ENCODE measurements around the gene SCMH1. TPM values are rescaled to one million over a fixed set of nuclear protein-coding genes. Genes with fewer than 3 reads are reported as not detected.

The SCMH1 gene
- polyA plus RNA-seq, 1 donor: 37.6 TPM

GRCh38 chr1:41097105-41097504 is 145.0 kb downstream of the SCMH1 start:
- DNase-seq: no peak

- DNase-seq: no peak
Observed at GRCh38 chr1:41093826-41094225, 148.3 kb downstream of the SCMH1 start.

DNA sequence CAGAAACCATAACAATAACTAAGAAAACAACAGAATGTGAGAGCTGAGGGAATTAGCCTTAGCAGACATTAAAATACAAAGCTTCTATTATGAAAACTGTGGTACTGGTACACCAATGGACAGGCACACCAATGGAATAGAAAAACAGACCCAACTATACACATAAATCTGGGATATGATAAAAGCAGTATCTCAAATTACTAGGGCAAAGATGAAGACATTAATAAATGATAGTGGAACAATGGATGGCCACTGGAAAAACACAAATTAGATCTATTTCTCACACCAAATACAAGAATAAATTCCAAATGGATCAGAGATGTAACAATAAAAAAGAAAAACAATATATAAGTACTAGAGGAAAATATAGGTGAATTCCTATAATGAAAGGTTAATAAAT is 155.2 kb downstream of the SCMH1 start:
- no peak for DNase-seq

DNA sequence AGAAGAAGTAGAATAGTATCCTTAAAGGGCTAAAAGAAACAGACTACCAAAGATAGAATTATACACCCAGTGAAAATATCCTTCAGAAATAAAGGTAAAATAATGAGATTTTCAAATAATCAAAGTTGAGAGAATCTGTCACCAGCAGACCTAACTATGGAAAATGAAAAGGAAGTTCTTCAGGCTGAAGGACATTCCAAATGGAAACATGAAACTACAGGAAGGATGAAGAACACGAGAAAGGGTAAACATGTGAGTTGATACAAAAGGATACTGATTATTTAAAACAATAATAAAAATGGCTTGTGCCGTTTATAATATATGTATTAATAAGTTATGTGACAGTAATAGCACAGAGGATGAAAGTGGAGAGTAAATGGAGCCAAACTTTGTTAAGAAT is 163.5 kb downstream of the SCMH1 start:
- DNase-seq: no peak

DNA sequence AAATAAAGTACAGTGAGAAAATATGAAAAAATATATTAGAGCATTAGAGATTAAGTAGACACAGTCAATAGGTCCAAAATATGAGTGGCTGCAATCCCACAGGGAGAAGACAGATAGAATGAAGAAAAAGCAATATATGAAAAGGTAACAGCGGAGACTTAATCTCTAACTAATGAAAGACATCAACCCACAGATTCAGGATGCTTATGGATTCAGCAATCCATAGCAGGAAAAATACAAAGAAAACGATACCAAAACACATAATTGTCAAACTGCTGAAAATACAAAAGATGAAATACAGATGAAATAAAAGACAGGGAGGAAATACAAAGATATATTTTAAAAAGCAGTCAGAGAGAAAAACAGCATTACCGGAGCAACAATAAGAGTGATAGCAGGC is 163.9 kb downstream of the SCMH1 start:
- no peak for DNase-seq

DNA sequence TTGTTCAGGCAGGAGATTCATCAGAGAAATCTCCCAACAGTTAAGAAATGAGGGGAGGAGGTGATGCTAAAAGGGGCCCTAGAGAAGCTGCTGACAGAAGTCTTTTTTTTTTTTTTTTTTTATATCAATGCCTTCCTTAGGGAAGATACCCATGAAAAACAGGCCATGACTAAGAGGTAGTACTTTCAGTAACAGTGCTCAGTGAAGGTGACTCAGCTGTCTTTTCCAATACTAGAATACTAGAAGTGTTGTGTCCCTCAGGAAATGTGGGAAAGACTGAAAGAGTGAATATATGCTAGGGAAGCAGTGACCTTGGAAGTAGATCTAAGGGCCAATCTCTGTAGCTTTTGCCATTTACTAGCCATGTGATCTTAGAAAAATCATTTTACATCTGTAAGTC is 168.1 kb downstream of the SCMH1 start:
- no peak for DNase-seq

DNA sequence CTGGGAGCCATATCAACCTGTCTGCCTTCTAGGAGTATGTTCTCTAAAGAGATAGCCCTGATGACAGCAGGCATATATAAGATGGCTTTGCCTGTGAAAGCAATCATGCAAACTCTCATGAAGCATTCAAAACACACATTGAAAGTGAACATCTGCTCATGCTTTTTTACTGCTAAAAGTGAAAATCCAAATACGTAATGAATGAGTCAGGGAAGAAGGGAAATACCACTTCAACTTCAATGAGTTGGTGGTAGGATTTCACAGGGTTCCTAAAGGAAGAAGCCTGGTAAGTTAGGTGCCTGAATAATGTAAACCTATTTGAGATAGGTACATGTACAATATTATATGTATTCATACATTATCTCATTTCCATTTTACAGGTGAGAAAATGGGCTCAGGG is 170.1 kb downstream of the SCMH1 start:
- no peak for DNase-seq

GRCh38 chr1:41056907-41057306 is 185.2 kb downstream of the SCMH1 start:
- DNase-seq: no peak

DNA sequence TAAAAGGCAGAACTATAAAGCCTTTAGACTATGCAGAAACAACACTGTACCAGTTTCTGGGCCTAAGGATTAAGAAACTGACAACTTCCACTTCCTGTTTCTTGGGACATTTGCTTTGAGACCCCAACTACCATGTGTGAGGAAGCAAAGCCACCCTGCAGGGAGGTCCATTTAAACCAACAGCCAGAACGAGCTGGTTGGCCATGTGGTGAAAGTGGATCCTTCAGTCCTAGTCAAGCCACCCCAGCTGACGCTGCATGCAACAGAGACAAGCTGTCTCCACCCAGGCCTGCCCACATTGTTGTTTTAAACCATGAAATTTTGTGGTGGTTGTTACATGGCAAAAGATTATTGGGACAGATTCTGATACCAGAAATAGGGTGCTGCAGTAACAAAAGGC is 188.8 kb downstream of the SCMH1 start:
- DNase-seq: no peak

- DNase-seq: no peak
Observed at GRCh38 chr1:41051022-41051421, 191.1 kb downstream of the SCMH1 start.

DNA sequence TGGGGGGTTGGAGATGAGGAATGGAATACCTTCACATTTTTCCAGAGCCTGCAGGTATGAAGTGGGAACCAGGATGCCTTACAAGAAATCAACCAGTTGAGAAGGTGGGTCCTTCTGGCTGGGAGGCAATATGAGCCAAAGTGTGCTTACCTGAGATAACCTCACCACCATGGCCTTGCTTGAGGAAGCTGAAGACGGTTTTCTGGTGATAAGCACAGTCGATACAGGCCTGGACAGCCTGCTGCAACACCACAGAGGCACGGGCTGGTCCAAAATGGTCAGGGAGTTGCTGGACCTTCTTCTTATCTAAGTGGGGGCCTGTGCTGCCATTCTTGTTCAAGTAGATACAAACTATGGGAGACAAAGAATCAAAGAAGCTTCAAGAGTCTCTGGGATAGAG is 193.6 kb downstream of the SCMH1 start:
- DNase-seq: no peak

DNA sequence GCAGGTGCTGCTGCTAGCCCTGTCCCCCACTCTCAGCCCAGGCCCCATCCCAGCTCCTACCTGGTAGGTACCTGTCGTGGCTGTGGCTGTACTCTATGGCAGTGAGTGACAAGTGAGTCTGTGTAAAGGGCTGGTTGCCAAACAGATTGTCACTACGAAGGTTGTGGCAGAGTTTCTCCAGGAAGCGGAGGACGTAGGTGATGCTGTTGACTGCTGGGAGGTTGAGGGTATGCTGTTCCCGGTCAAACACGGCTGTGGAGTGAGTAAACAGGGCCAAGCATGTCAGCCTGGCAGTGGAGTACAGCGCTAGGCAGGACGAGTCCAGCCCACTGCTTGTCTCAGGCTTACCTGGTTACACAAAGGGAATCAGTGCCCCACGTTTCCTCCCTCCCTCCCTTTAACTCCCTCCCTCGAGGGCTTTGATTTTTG is 195.7 kb downstream of the SCMH1 start:
- DNase-seq: no peak

DNA sequence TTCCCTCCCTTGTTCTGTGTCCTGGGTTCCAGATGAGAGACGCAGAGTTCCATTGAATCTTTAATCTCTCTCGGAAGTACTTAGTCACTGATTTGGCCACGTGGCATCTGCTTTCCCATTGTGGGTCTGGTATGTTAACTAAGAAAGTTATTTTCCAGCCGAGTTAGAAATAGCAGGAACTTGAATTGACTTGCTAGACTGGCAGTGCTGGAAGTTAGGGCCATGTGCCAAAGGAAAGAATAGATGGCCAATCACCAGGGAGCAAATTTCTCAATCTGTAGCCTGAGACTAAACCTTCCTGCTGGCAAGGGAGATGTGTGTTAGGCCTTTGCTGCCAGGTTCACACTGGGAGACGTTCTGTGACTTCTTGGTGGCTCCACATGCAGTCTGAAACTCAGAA is 196.4 kb downstream of the SCMH1 start:
- peak; percentile 44 for DNase-seq

- DNase-seq: no peak
Observed at GRCh38 chr1:41044187-41044586, 197.9 kb downstream of the SCMH1 start.

DNA sequence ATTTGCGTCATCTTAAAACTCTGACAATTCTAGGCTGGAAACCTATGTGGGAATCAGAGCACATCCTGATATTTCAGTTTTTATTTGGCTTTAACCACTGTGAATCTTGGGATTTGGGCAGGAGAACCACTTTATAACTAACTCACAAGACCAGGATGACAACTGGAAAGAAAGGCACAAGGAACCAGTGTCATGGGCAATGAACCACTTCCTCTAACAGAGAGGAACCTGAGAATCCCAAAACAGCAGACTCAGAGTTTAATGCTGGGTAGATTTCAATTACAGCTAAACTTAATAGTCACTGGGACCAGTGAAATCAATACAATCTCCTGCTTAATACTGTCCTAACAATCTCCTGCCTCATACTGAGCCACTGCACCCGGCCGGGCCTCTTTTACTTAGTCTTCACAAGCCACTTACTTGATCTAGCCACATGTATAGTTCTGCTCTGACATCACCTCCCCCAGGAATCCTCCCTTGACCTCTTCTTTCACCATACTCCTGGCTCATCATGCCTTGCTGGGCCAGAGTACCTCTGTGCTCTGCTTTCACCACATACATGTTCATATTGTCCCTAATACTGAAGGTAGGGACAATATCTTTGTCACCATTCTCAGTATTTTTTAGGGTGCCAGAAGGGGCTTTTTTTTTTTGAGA is 200.4 kb downstream of the SCMH1 start:
- DNase-seq: no peak

- DNase-seq: no peak
Observed at GRCh38 chr1:41038110-41038509, 204.0 kb downstream of the SCMH1 start.

GRCh38 chr1:41037116-41037903 is 204.8 kb downstream of the SCMH1 start:
- DNase-seq: no peak

GRCh38 chr1:41033272-41033671 is 208.8 kb downstream of the SCMH1 start:
- no peak for DNase-seq

DNA sequence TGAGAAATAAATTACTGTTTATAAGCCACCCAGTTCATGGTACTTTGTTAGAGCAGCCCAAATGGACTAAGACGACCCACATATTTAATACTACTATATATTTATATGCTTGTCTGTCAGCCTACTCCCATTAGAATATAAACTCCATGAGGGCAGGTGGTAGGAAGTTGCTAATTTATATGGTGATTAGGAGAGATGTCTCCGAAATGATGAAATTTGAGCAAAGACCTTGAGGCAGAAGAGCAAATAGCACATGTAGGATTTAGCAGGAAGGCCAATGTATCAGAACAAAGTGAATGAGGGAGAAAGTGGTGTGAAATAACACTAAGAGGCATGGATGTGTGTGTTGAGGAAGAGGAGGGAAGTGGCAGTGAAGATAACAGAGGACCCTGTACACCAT is 210.0 kb downstream of the SCMH1 start:
- no peak for DNase-seq

DNA sequence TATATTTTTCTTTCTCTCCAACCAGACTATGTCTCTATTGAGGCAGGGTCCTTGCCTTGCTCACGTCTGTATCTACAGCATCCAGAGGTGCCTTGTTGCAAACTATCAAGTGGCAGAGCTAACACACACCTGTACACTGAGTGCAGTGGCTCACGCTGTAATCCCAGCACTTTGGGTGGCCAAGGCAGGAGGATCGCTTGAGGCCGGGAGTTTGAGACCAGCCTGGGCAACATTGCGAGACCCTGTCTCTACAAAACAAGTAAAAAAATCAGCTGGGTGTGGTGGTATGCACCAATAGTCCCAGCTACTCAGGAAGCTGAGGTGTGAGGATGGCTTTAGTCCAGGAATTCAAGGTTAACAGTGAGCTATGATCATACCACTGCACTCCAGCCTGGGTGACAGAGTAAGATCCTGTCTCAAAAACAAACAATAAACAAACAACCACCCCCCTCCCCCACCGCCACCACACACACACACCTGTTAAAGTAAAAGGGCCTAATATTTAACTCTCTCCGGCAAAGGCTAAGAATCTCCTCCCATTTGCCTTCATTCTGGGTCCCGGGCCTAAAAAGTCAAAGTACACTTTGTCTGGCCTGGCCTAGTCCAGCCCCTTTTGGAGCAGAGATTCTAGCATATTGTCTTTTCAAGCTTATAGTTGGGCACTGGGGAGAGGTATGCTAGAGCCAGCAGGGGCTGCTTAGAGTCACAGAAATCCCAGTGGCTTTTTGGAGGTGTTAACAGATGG is 211.1 kb downstream of the SCMH1 start:
- DNase-seq: no peak

DNA sequence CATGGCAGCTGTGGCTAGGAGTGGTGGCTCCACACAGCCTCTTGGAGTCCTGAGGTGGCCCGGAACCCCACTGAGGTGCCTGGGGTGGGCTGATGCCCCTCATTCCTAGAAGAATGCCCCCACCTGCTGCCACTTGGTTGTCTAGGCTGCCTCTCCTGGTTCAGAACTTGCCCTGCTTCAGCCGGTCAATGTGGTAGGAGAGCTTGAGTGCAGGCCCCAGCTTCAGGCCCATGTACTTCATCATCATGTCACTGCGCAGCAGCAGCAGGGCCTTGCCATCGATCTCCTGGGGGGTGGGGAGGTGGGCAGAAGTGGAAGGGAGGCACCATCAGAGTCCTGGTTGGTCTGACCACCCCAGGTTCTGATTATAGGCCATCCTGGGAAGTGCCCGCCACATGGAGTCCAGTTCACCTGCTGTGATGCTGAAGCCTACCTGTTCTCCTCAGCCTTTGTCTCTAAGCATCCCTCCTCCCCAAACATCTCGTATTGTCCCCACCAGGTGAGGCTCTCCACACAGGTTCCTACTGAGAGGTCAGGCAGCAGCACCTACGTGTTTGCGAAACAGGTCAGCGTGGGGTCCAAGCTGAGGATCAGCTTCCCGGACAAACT is 214.0 kb downstream of the SCMH1 start:
- no peak for DNase-seq

DNA sequence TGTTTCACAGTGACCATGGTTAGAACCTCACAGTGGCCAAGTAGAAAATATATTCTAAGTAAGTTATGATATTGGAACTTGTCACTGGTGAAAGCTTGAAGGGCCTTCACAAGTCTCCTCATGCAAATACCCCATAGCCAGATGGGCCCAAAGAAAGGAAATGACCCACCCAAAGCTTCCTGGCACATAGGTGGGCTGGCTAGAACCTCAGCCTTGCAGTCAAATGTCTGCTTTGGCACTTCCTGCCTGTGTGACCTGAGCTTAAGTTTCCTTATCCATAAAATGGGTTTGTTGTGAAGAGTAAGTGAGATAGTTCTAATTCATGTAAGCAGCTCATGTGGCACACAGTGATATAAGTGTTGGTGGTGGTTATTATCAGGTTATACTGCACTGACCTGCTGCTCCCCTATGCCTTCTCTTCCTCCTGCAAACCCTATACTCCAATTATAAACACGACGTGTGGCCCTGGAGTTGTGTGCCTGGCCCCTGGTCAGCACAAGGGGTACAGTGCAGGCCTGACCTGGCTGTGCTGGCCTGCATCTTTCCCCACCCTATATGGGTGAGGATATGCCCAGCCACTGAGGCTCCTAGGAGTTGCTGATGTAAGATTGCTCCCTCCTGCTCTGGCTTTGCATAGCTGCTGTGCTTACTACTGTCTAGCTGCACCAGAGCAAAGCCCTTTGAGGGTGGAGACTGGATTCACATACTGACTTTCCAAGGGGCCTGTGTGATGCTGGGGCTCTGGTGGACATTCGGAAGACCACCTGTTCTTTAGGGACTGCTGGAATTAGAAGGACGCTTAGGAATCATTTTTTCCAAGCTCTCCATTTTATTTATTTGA is 215.9 kb downstream of the SCMH1 start:
- DNase-seq: no peak

Measured in hindlimb muscle (tissue), 1 donor.